HCT116 (cell line): ENCODE data around the gene TK2. TPM values are rescaled to one million over a fixed set of nuclear protein-coding genes. Genes with fewer than 3 reads are reported as not detected.

ENCODE experiments used
- ATAC-seq: fragments of 200-7000 bp; cut with Tn5 transposase; 2 replicates; pipeline ENCODE4 v1.9.1; 2020; ENCODE audit warnings: mild to moderate bottlenecking, moderate library complexity
- BruUV-seq: library from RNA; stranded (reverse); fragments of 400-500 nt; replicated peaks from 2 replicates; lab custom pipeline; 2021; lab: Mats Ljungman, UMichigan
- CTCF ChIA-PET: fragments of 300-600 bp; sonication (Branson Sonifier 250); formaldehyde crosslinking; loops from one replicate; lab custom pipeline; 2021; ENCODE audit warnings: antibody characterized with exemption; lab: Charles Lee
- POLR2A ChIA-PET: fragments of 300-600, 350-600 bp; sonication (Branson Sonifier 250); formaldehyde crosslinking; loops from one replicate; lab custom pipeline; 2021; ENCODE audit warnings: antibody characterized with exemption; lab: Charles Lee
- RAD21 ChIA-PET, 2 experiments: fragments of 300-600 bp; sonication (Branson Sonifier 250); formaldehyde crosslinking; loops; one replicate each; lab custom pipeline; 2023; ENCODE audit warnings: low total read pairs in 2 of 2; ENCODE audit not compliant: uncharacterized antibody in 2 of 2, unreplicated experiment in 2 of 2, low non-redundant PET in 1 of 2; lab: Charles Lee
- DNase-seq: peaks from one replicate; pipeline ENCODE4 v3.0.0-alpha.2; 2010; ENCODE audit warnings: low read depth, low spot score
- H2AFZ ChIP-seq: fragments of 200-600 bp; shearing (Covaris generic), sonication (generic); 2 replicates; pipeline ENCODE4 v1.6.1; 2017; ENCODE audit warnings: low read depth, mixed run types, mixed read lengths, antibody characterized with exemption, low read length; ENCODE audit not compliant: poor library complexity, severe bottlenecking
- H3K27ac ChIP-seq: 2 replicates; pipeline ENCODE4 v1.5.1; 2012; ENCODE audit warnings: low read depth, low read length
- H3K27me3 ChIP-seq: fragments of 200-600 bp; sonication (generic); 2 replicates; pipeline ENCODE4 v1.6.1; 2016; ENCODE audit warnings: mixed run types, low read length, mixed read lengths; ENCODE audit not compliant: insufficient read depth
- H3K36me3 ChIP-seq, 2 experiments: fragments of 200-500 bp in 1 of 2; fragments of 200-600 bp in 1 of 2; sonication (Bioruptor generic) in 1 of 2; sonication (generic) in 1 of 2; 2 replicates each; pipeline versions ENCODE4 v1.5.1 to v1.6.1; 2014 to 2016; ENCODE audit warnings: low read length in 2 of 2, inconsistent platforms in 1 of 2, mixed read lengths in 1 of 2, mixed run types in 1 of 2; ENCODE audit not compliant: insufficient read depth in 2 of 2, control insufficient read depth in 1 of 2
- H3K4me1 ChIP-seq, 2 experiments: fragments of 200-600 bp in 1 of 2; sonication (generic) in 1 of 2; 2 replicates each; pipeline versions ENCODE4 v1.5.1 to v1.6.1; 2012 to 2017; ENCODE audit warnings: low read length in 2 of 2, inconsistent platforms in 1 of 2, mild to moderate bottlenecking in 1 of 2, mixed read lengths in 1 of 2, mixed run types in 1 of 2, moderate library complexity in 1 of 2; ENCODE audit not compliant: insufficient read depth in 2 of 2, control insufficient read depth in 1 of 2
- H3K4me2 ChIP-seq: fragments of 200-600 bp; sonication (generic); 2 replicates; pipeline ENCODE4 v1.6.1; 2017; ENCODE audit warnings: mixed run types, low read length, mixed read lengths
- H3K4me3 ChIP-seq, 2 experiments: fragments of 200-600 bp in 1 of 2; sonication (generic) in 1 of 2; replicated peaks in 1 of 2; 2 replicates each; pipeline ENCODE4 v1.5.1; 2011 to 2016; ENCODE audit warnings: low read length in 2 of 2, control low read depth in 1 of 2, low read depth in 1 of 2, mild to moderate bottlenecking in 1 of 2, mixed read lengths in 1 of 2, mixed run types in 1 of 2
- H3K79me2 ChIP-seq: fragments of 200-600 bp; sonication (generic); 2 replicates; pipeline ENCODE4 v1.6.1; 2017; ENCODE audit warnings: mild to moderate bottlenecking, mixed run types, low read length, moderate library complexity, mixed read lengths; ENCODE audit not compliant: insufficient read depth
- H3K9ac ChIP-seq: fragments of 200-600 bp; sonication (generic); 2 replicates; pipeline ENCODE4 v1.6.1; 2016; ENCODE audit warnings: low read length, mixed read lengths
- H3K9me2 ChIP-seq: fragments of 200-600 bp; sonication (generic), shearing (Covaris generic); 2 replicates; pipeline ENCODE4 v1.6.1; 2017; ENCODE audit warnings: mixed run types, mild to moderate bottlenecking, moderate library complexity; ENCODE audit not compliant: insufficient read depth
- H3K9me3 ChIP-seq, 2 experiments: fragments of 200-500 bp in 1 of 2; fragments of 200-600 bp in 1 of 2; sonication (Bioruptor generic) in 1 of 2; sonication (generic) in 1 of 2; 2 replicates each; pipeline ENCODE4 v1.6.1; 2014 to 2017; ENCODE audit warnings: low read length in 2 of 2, mixed read lengths in 2 of 2, inconsistent platforms in 1 of 2, low read depth in 1 of 2, mild to moderate bottlenecking in 1 of 2, mixed run types in 1 of 2, moderate library complexity in 1 of 2; ENCODE audit not compliant: control insufficient read depth in 1 of 2, insufficient read depth in 1 of 2
- H4K20me1 ChIP-seq: fragments of 200-600 bp; sonication (generic), shearing (Covaris generic); 2 replicates; pipeline ENCODE4 v1.6.1; 2017; ENCODE audit warnings: mixed run types, mild to moderate bottlenecking, moderate library complexity; ENCODE audit not compliant: insufficient read depth
- EZH2 ChIP-seq: fragments of 200-600 bp; sonication (generic); IDR thresholded peaks from 2 replicates; pipeline ENCODE4 v1.6.1; 2017; ENCODE audit warnings: antibody characterized with exemption, mixed run types
- ZBTB33 ChIP-seq: IDR thresholded peaks from 2 replicates; pipeline ENCODE4 v1.6.1; 2011; ENCODE audit warnings: mild to moderate bottlenecking, low read length, moderate library complexity; ENCODE audit not compliant: insufficient replicate concordance; ENCODE audit errors: extremely low read depth
- ZFX ChIP-seq: fragments of 450-650 bp; IDR thresholded peaks from 2 replicates; pipeline ENCODE4 v1.6.1; 2017
- intact Hi-C: fragments of 100-400 bp; cut with micrococcal nuclease; formaldehyde crosslinking; loops from 2 replicates; pipeline ENCODE4 v1.10.0; 2022
- total RNA-seq: library from RNA; stranded (reverse); gene quantifications from one replicate; pipeline ENCODE4 v1.2.1, GENCODE V29; 2021; ENCODE audit not compliant: unreplicated experiment
- TF ChIP-seq, protein P1 (sequence below): IDR thresholded peaks from 2 replicates; pipeline ENCODE4 v1.6.1; 2012; ENCODE audit warnings: low read depth

Gene TK2
- total RNA-seq, 1 experiment from 2014 or later, result 15.4 TPM

DNA sequence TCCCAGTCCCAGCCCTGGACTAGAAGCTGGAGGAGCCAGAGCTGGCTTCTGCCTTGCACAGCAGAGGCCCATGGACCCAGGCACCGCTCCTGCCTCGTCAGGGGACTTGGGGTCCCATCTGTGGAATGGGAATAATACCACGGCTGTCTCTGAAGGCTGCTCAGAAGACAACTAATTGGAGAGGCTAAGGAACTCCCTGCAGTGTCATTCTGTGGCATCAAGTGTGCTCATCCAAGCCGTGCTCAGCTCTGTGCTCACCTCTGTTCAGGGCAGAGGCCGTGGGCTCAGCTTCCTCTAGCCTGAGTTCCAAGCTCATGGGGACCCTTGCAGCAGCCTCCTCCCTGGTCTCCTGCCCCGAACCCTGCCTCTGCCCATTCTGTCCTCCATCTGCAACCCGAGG is 91.1 kb downstream of the TK2 start:
- Histone ChIP-seq H4K20me1 (no peaks in the 10 kb centered on the region), H3K4me2 (no peak overlapping the region), H3K9me3 (no peaks in the 10 kb centered on the region), H3K79me2 (no peaks in the 10 kb centered on the region), H3K27ac (no peak overlapping the region), H3K27me3 (peaks cover 8% of the 10 kb centered on the region; the same call in 1 of the 2 replicates), H3K36me3 (no peaks in the 10 kb centered on the region), H3K4me3 (no peak overlapping the region), H3K4me1 (peaks cover 0 to 8% of the 10 kb centered on the region in 2 experiments; a peak in 2 of 4 replicates), H3K9me2 (no peaks in the 10 kb centered on the region), H2AFZ (no peak overlapping the region), H3K9ac (no peak overlapping the region)
- RAD21 ChIA-PET, result no interaction called here
- POLR2A ChIA-PET, result no interaction called here
- intact Hi-C loops, result no loop called here
- TF ChIP-seq, protein P1, sequence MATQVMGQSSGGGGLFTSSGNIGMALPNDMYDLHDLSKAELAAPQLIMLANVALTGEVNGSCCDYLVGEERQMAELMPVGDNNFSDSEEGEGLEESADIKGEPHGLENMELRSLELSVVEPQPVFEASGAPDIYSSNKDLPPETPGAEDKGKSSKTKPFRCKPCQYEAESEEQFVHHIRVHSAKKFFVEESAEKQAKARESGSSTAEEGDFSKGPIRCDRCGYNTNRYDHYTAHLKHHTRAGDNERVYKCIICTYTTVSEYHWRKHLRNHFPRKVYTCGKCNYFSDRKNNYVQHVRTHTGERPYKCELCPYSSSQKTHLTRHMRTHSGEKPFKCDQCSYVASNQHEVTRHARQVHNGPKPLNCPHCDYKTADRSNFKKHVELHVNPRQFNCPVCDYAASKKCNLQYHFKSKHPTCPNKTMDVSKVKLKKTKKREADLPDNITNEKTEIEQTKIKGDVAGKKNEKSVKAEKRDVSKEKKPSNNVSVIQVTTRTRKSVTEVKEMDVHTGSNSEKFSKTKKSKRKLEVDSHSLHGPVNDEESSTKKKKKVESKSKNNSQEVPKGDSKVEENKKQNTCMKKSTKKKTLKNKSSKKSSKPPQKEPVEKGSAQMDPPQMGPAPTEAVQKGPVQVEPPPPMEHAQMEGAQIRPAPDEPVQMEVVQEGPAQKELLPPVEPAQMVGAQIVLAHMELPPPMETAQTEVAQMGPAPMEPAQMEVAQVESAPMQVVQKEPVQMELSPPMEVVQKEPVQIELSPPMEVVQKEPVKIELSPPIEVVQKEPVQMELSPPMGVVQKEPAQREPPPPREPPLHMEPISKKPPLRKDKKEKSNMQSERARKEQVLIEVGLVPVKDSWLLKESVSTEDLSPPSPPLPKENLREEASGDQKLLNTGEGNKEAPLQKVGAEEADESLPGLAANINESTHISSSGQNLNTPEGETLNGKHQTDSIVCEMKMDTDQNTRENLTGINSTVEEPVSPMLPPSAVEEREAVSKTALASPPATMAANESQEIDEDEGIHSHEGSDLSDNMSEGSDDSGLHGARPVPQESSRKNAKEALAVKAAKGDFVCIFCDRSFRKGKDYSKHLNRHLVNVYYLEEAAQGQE, result no peak
- TF ChIP-seq ZBTB33 (no peak), ZFX (no peak), EZH2 (no peak)
- DNase-seq (no peak), ATAC-seq (no peak)
- BruUV-seq, result no TSS peak
- CTCF ChIA-PET, result no interaction called here
